ENCODE measurements around the gene ZNF740.
A peak's percentile ranks its signal among the peaks of the same experiment; 100 is the strongest.
"Not testable (repeated sequence)": the region's sequence is repeated elsewhere in the genome, so short reads cannot be mapped to it uniquely, and the experiment has no call there.

The ZNF740 gene

DNA sequence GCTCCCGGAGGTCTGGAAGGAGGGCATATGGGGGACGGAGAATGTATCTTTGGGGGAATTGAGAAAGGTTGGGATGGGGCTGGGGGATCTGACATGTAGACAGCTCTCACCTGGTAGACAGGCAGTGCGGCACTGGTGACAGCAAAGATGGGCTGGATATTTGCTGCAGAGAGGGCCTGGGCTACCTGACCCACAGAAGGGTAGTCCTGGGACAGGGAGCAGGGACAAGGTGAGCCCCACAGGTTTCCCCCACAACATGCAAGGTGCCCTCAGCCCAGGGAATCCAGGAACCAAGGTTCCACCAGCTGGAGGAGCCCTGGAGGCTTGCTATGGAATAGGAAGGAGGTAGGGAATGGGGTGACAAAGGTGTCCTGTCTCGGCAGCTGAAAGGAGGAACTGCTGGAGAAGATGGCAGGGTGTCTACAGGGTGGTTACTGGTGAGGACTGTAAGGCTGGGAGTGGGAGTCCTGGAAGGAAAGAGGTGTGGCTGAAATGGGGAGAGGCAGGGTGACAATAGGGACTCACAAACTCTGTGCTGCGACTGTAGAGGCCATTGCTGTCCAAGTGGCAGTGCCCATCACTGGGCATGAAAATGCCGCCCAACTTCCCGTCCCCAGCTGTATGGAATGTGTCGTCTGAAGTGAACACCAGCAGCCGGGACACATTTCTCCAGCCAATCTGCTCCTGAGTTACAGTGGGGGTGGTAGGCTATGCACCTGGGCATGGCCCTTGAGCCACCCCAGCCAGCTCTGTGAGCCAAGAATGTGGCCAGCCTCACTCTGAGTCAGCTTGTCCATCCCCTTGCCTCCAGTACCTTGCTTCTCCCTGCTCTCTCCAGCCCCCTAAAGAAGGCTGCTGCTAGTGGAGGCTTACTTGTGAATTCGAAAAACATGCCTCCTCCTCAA is 15.2 kb downstream of the ZNF740 start:
- DNase-seq (ENCODE audit: low spot score) = no peak

DNA sequence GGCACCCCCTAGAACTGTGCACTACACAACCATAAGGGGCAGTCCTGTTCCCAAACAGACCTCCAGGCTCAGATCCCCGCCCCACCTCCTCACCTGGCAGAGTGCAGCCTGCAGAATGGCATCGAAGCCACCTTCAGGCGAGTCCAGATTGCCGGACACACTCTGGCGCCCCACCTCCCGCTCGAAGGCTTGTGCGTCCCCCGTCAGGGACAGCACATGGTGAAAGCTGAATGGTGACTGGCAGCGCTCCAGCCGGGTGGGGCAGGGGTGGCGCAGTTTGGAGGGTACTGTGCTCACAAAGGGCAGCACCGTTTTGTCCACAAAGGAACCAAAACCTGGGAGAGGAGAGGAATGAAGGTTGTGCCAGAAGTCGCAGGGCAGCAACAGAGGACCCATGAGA is 16.0 kb downstream of the ZNF740 start:
- DNase-seq (ENCODE audit: low spot score) = no peak

DNA sequence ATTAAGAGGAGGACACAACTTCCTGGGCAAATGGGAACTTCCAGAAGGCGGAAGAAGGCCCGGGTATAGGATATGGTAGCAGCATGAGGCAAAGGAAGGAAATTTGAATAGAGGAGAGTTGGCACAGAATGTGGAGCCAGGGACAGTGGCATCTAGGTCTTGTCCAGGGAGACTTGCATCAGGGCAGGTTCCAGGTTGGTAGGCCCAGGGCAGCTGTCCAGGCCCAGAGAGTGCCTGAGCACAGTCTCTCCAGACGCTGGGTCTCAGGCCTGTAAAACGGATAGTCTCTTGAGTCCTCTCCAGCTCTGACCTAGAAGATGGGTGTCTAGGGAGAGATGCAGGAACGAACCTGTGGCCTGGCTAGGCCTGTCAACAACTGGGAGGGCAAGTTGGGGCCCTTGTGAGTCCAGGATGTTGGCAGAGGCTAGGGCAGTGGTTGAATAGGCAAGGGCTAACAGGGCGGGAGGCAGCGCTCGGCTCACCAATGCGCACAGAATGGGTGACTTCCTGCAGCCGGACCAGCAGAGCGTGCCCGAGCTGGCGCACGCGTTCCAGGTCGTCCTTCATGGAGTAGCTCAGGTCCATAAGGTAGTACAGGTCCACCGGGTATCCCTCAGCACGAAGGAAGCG is 16.6 kb downstream of the ZNF740 start:
- DNase-seq (ENCODE audit: low spot score) = no peak

DNA sequence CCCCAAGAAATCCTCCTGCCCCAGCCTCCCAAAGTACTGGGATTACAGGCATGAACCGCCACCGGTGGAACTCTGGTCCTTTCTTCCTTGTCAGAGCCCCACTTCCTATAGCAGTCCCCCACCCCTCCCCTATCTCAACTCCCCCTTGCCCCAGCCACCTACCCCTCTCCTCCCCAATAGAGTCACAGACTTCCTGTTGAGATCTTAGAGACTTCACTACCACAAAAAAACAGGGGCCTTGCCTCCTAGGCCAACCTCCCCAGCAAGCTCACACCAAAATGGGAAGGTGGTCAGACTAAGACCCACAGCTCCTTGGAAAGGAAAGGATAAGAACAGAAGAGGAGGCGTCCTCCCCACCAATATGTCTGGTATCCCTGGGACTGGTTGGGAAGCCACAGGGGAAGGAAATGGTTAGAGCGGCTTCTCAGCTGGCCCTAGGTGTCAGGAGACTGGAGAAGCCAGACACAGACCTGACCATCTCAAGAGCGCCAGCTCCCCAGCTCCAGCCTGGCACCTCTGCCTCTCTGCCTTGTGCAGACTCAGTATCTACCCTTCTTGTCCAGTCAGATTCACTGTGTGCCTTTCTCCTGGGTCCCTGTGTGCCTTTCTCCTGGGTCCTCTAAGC is 18.1 kb downstream of the ZNF740 start:
- DNase-seq (ENCODE audit: low spot score) = no peak

DNA sequence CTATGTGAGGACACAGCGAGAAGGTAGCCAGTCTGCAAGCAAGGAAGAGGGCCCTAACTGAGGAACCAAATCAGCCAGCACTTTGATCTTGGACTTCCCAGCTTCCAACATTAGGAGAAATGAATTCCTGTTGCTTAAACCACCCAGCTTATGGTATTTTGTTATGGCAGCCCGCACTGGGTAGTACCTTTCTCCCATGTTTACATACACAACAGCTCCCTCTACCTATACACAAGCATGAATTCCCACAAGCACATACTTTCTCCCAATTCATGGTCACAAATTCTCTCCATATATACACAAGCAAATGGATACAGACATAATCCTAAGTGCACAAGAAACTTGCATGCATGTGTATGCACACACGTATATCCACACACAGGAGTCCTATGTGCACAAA is 19.2 kb downstream of the ZNF740 start:
- DNase-seq (ENCODE audit: low spot score) = no peak

DNA sequence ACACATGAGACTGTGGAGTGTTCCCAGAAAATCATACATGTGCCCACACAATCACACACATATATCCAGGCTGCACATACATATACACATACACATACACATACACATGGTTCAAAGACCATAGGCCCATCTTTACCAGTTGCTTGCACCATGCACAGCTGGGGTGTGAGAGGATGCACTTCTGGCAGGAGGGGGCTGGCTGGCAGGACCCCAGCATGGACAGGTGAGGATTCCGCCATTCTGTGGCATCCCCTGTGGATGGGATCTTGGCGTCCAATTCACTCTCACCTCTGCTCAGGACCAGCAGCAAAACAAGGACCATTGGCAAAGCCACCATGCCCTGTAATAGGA is 19.6 kb downstream of the ZNF740 start:
- DNase-seq (ENCODE audit: low spot score) = no peak

DNA sequence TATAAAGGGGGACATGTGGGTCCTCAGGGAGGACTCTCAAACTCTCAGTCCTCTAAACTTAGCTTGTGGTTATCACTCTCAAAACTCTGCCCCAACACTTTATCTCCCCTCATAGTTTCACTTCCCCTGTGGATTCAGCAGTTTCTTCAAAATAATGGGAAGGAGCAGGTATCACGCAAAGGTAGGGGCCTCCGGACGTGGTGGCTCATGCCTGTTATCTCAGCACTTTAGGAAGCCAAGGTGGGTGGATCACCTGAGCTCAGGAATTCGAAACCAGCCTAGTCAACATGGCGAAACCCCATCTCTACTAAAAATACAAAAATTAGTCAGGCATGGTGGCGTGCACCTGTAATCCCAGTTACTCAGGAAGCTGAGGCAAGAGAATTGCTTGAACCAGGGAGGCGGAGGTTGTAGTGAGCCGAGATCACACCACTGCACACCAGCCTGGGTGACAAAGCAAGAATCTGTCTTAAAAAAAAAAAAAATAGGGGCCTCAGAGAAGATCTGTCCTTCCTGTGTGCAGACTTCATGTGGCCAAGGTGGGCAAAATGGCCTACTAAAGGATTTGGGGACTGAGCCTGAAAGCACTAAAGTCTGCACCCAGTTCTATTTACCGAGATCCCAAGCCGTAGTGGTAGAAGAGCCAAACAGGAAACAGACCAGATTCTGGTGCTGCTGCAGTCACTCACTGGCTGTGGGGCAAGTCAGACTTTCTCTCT is 20.1 kb downstream of the ZNF740 start:
- no peak for DNase-seq (ENCODE audit: low spot score)

DNA sequence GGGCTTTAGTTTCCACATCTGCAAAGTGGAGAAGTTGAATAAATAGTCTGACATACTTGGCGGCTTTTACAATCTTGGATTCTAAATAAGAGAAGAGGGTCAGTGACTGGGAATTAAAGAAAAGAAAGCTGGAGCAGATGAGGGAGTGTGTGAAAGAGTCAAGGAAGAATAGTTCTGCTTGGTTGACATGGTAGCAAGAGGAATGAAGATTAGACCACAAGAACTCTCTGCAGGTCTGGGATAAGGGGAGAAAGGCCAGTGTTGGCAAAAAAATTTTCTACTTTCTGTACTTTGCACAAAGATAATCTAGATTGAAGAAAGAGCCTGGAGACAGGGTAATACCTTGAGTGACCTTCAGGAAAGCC is 20.6 kb downstream of the ZNF740 start:
- no peak for DNase-seq (ENCODE audit: low spot score)

DNA sequence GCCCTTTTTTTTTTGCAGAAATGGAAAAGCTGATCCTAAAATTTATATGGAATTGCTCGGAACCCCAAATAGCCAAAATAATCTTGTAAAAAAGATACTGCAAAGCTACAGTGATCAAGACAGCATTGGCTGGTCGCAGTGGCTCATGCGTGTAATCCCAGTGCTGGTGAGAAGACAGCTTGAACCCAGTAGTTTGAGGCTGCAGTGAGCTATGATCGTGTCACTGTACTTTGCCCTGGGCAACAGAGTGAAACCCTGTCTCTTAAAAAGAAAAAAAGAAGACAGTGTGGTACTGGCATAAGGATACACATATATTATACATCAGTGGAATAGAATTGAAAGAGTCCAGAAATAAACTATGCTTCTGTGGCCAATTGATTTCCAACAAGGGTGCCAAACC is 21.1 kb downstream of the ZNF740 start:
- no peak for DNase-seq (ENCODE audit: low spot score)

DNA sequence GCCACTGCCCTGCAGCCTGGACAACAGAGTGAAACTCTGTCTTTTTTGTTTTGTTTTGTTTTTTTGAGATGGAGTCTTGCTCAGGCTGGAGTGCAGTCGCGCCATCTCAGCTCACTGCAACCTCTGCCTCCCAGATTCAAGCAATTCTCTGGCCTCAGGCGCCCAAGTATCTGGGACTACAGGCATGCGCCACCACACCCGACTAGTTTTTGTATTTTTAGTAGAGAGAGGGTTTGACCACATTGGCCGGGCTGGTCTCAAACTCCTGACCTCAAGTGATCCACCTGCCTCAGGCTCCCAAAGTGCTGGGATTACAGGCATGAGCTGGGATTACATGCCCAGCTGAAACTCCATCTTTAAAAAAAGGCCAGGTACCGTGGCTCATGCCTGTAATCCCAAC is 21.8 kb downstream of the ZNF740 start:
- DNase-seq (ENCODE audit: low spot score) = not testable (repeated sequence)

DNA sequence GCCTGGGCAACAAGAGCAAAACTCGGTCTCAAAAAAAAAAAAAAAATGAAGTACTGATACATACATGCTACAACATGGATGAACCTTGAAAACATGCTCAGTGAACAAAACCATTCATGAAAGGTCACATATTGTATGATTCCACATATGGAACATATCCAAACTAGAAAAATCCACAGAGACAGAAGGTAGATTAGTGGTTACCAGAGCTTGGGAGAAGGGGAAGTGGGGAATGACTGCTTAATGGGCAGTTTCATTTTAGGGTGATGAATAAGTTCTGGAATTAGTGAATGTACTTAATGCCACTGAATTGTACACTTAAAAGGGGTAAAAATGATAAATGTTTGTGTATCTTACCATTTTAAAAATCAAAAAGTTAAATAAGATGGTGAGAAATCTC is 23.8 kb downstream of the ZNF740 start:
- DNase-seq (ENCODE audit: low spot score) = no peak

DNA sequence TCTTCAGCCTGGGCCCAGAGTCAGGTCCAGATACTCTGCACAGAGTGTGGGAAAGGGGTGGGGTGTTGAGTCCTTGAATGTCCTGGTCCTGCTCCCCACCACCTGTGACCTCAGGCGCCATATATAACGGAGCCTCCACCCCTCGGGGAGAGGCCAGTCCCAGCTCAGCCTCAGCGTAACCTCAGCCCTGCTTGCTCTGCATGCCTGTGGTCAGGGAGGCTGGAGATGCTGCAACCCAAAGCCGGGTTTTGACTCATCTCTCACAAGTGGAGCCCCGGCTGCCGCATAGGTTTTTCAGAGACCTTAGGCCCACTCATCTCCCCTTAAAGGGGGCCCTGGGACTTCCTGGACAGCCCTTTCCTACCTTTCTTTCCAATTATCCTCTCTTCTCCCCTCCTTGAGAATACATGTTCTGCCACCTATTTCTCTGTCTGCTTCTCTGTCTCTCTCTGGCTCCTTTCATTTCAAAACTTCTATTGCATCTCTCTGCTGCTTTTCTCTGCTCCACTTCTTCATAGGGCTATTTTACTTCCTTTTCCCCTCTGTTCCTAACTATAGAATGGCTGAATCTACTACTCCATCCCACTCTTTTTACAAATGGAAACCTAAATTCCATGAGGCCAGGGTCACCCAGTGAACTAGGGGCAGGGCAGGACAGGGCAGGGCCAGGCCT is 25.4 kb downstream of the ZNF740 start:
- no peak for DNase-seq (ENCODE audit: low spot score)

DNA sequence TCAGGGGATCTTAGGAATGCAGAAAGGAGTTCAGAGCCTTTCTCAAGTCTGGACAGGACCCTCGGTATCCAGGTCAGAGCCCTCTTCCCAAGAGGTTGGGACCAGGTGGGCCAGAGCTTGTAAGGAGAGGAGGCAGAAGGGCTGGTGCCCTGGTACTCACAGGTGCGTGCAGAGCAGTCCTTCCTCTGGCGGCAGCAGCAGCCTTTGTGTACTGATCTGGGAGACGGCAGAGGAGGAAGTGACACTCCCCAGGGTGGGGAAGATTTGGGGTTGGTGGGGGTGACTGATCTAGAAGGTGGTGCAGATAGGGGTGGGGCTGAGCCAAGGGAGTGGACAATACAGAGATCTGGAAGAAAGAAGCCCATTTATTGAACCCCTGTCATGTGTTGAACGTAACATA is 26.5 kb downstream of the ZNF740 start, which contains the start of gene ITGB7:
ITGB7 (minus strand) TSS at position 210 of the 400 bp plus-strand sequence. CDS start 6,808 bp downstream, outside the sequence.
- no peak for DNase-seq (ENCODE audit: low spot score)

DNA sequence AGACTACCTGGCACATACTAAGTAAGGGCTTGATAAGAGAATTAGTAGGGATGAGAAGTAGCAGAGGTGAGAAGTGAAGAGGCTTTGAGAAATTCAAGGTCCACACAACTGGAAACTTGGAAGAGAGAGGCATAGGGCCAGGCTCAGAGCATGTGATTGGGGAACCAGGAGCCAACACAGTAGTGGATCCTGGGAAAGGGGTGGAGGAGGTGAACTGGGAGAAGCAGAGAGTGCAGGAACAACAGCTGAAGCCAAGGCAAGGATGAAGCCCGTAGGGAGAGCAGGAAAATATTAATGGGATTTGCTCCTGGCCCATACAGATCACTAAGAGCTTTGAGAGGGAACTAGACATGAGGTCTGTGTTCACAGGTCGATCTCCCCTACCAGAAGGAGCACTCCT is 27.9 kb downstream of the ZNF740 start:
- no peak for DNase-seq (ENCODE audit: low spot score)

DNA sequence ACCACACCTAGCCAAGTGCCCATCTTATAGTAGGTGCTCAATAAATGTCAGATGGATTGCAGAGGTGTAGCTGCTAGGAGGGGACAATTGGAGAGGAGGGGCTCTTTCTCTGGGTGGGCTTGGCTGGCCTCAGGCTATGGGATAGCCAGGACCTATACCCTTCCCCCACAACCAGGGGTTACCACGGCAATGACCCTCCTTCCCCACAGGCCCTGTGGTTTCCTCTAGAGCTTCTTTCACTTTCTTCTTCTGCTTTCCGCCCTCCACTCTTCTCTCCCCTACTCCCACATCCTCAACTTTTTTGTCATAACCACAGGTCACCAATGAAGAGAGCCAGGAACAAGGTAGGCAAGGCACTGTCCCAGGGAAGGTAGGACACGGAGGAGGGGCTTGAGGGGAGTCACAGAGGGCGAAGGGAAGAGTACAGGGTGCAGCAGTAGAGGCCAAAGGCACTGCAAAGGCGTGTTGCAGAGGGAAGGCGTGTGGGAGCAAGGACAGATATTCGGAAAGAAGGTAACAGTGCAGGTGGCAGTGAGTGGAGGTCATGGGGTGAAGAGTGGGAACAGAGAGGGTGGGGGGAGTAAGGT is 28.4 kb downstream of the ZNF740 start:
- DNase-seq (ENCODE audit: low spot score) = no peak

DNA sequence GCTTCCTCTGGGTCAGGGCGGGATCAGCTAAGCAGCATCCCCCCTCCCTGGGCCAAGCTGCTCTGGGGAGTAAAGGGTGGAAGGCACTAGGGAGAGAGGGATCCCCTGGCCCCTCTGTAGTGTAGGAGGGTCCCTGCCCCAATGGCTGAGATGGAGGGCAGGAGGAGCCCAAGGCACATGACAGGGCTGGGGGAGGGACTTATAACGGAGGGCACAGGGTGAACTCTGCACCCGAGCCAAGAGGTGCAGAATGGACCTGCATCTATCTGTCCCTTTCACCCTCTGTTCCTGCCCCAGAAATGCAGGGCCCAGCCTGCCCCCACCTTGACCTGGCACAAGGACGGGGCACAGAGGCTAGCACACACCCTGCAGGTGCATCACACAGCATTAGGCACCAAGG is 30.3 kb downstream of the ZNF740 start:
- DNase-seq (ENCODE audit: low spot score) = no peak

DNA sequence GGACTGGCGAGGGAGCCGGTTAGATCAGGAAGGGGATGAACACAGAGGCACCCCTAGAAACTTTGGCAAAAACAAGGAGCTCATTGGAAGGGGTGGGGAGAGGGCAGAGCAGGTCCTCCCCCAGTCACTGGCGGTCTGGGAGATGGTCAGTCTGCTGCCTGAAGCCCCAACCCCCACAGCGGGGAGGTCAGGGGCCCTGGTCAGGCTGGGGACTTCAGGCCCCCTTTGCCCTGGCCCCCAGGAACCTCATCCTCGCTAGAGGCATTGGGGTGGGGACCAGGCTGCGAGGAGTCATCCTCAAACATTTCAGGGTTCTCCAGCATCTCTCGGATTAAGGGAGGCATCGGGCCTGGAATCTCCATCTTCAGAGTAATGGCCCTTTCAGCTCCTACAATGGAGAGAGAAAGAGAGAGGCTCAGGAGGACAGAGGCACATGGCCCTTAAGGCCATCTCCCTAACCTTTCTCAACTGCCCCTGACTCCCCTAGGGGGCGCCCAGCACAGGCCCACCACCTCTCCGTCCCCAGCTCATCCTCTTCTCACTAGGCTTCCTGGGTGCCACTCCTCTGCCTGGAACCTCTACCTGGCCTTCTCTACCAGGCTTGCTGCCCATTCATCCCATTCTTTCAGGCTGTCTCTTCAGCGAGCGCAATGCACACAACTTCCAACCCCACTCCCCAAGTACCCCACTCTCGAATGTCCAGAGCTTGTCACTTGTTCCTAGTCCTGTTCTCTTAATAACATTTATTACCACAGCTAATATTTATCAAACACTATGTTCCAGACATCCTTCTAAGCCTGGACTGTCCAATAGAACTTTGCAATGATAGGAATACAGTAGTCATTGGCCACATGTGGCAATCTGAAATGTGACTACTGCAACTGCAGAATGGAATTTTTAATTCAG is 31.2 kb downstream of the ZNF740 start:
- DNase-seq (ENCODE audit: low spot score) = no peak

DNA sequence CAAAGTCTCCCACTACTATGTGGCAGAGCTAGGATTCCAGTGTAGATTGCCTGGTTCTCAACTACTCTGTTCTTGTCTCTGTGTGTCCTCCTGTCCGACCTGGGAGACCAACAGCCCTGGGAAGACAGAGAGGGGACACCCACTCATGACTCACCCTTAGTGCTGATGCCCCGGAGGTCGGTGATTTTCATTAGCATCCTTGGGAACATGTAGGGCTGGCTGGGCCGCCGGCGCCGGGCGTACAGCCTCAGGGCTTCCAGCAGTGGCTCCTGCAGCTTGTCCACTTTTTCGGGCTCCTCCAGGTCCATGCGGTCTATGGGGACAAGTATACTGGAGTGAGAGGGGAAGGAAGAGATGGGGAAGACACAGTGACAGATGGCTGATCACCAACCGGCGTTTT is 32.4 kb downstream of the ZNF740 start:
- DNase-seq (ENCODE audit: low spot score) = no peak

DNA sequence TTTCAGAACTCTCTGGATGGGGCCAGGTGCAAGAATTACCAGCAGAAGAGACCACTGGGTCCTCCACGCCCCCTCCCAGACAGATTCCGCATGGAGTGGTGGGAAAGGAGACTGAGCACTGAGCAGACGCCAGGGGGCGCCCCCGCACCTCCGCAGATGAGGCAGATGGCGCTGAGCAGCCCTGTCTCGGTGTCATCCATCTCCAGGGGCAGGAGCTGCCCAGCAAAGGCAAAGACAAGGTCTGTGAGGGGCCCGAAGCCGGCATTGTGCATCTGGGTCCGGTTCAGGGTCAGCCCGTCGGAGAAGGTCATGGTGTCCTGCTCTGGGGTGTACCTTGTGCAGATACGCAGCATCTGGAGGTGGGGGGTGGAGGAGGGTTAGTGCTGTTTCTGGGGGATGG is 32.8 kb downstream of the ZNF740 start:
- peak; percentile 80 for DNase-seq (ENCODE audit: low spot score)

DNA sequence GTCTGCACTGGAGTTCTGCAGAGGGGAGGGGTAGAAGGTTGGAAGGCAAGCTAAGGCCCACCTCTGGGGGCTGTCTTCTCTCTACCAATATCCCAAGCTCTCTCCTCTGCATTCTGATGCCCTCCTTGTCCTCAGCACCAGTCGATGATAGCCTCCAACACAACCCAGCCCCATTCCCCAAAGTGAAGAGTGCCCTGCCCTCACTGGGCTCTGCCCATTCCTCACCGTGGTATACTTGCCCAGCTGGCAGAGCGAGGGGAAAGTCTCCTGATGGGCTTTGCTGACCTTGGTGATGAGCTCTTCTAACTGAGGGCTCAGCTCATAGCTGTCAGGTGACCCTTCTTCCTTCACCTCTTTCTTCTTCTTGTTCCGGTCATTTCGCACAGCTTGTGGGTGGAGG is 33.7 kb downstream of the ZNF740 start:
- DNase-seq (ENCODE audit: low spot score) = no peak
